Iris pigment epithelial cell (primary cell): ENCODE measurements around the gene CNTRL.
"Not testable (repeated sequence)": the region's sequence is repeated elsewhere in the genome, so short reads cannot be mapped to it uniquely, and the experiment has no call there.

Experiments
- DNase-seq: peaks from one replicate; pipeline ENCODE4 v3.0.0-alpha.2; 2011; ENCODE audit warnings: low read depth

CNTRL gene

DNA sequence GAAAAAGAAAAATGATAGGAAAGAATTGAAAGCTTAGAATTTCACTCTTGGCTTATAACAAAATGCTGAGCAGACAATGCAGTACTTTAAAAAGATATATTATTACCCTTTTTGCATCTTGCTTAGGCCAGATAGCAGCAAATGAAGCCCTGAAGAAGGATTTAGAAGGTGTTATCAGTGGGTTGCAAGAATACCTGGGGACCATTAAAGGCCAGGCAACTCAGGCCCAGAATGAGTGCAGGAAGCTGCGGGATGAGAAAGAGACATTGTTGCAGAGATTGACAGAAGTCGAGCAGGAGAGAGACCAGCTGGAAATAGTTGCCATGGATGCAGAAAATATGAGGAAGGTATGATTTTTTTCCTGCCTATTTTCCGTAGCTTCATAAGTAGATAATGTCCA, 50.8 kb downstream of the CNTRL start:
- DNase-seq: no peak

DNA sequence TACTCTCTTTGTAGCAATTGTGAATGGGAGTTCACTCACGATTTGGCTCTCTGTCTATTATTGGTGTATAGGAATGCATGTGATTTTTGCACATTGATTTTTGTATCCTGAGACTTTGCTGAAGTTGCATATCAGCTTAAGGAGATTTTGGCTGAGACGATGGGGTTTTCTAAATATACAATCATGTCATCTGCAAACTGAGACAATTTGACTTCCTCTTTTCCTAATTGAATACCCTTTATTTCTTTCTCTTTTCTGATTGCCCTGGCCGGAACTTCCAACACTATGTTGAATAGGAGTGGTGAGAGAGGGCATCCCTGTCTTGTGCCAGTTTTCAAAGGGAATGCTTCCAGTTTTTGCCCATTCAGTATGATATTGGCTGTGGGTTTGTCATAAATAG, 54.6 kb downstream of the CNTRL start:
- DNase-seq: not testable (repeated sequence)

DNA sequence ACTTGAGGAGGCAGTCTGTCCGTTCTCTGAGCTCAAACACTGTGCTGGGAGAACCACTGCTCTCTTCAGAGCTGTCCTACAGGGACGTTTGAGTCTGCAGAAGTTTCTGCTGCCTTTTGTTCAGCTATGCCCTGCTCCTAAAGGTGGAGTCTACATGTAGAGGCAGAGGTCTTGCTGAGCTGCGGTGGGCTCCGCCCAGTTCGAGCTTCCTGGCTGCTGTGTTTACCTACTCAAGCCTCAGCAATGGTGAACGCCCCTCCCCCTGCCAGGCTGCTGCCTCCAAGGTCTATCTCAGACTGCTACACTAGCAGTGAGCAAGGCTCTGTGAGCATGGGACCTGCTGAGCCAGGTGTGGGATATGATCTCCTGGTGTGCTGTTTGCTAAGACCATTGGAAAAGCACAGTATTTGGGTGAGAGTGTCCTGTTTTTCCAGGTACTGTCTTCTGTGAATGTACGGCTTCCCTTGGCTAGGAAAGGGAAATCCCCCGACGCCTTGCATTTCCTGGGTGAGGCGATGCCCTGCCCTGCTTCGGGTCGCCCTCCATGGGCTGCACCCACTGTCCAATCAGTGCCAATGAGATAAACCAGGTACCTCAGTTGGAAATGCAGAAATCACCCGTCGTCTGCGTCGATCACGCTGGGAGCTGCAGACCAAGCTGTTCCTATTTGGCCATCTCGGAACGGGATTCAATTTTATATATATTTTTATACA, 58.5 kb downstream of the CNTRL start:
- no peak for DNase-seq

DNA sequence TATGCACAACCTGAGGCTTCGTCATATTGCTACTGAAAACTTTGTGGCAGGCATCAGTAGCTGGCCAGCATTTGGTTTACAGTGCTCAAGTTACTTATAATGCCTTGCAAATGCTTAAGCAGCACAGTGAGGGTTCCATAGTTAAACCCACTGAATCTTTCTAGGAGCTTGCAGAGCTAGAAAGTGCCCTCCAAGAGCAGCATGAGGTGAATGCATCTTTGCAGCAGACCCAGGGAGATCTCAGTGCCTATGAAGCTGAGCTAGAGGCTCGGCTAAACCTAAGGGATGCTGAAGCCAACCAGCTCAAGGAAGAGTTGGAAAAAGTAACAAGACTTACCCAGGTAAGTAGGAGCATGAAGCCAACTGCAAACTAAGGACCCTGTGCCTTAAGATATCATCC, 60.9 kb downstream of the CNTRL start:
- DNase-seq: no peak

DNA sequence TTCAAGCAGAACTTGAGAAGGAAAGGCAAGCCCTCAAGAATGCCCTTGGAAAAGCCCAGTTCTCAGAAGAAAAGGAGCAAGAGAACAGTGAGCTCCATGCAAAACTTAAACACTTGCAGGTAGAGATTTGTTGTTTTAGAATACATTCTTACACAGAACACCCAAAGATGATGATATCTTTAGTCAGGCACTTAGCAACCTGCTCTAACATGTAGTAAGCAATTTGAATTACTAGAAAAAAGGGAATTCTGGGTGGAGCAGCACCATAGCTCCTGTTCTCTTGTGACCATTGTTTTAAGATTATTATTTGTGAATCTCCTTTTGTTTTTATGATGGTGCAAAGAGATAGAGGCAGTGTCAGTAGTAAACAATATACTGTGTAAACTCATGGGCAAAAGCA, 63.8 kb downstream of the CNTRL start:
- no peak for DNase-seq

DNA sequence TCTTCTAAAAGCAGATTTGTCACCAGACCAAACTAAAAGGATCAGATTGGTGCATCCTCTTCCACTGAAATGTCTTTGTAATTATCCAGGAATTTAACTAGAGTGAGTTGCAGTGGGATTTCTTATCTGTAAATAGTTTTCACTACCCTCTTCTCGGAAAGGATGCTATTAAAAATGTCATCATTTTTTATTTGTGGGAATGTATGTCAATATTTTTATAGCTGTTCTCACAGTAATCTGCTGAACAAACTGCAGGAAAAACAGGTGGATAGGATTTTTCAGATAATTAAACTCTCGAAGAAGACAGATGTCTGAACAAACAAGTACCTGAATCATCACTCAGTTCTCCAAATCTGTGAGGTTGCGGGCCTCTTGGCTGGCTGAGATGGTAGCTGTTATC, 64.2 kb downstream of the CNTRL start:
- no peak for DNase-seq

DNA sequence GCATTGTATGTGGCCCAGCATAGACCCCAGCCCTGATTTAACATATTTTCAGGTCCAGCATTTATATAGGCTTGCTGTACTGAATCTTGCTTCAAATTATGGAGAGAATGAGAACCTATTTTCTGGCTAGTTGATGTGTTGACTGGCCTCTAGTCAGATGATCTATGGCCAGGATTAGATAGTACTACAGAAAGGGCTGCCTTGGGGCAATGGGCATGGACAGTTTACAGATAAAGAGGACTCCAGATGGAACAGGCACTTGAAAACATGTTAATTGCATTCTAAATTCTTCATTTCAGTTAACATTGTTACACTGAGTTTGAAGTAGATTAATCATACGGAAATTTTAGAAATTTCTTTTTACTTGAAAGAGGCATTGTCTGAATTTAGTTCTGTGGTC, 65.4 kb downstream of the CNTRL start:
- no peak for DNase-seq

DNA sequence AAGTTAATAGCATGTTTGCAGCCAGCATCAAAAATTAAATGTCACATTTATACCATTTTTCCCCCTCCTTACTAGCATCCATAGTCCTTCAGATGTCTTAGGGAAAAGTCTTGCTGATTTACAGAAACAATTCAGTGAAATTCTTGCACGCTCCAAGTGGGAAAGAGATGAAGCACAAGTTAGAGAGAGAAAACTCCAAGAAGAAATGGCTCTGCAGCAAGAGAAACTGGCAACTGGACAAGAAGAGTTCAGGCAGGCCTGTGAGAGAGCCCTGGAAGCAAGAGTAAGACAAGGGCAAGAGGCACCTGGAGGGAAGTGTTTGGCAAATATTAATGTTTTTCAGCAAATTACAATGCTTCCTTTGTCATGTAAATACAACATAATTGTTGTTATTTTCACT, 66.6 kb downstream of the CNTRL start:
- DNase-seq: no peak

DNA sequence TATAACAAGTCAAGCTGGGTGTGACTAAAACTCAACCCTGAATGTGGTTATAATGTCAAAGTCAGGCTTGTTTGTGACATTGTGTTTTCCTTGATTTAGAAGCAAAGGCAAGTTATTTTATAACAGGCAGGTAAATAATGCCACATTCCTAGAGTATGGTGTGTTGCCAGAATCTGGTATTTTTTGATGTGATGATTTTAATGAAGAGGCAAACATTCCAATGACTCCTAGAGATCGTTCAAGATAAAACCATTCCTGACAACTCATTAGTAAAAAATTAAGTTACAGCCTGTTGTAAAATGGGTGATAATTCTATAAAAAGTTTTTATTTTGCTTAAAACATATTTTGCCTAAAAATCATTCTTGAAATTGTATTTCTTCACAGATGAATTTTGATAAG, 67.0 kb downstream of the CNTRL start:
- DNase-seq: no peak

DNA sequence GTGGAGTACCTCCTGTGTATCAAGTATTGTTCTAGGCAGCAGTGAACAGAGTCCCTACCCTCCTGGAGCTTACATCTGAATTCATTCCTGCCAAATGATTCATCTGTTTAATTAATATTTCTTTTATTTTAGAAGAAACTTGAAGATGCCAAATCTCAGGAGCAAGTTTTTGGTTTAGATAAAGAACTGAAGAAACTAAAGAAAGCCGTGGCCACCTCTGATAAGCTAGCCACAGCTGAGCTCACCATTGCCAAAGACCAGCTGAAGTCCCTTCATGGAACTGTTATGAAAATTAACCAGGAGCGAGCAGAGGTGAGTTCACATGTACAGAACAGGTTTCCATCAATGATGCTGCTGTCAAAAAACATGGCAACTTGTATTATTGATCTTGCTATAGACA, 69.0 kb downstream of the CNTRL start:
- DNase-seq: no peak

DNA sequence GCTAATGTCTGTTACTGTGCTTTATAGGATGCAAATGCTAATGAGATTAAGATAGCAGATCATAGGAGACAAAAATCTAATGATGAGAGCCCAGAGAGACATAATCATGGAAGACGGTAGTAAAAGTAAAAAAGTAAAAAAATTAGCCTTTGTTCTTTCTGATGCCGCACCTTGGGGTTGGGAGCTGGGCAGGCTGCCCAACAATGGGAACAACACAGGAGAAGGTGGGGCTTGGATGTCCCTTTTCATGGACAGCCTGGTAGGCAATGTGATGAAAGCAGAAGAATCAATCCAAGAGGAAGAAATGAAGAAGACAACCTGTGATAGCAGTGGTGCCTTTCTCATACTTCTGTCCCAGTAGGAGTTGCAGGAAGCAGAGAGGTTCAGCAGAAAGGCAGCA, 69.7 kb downstream of the CNTRL start:
- DNase-seq: no peak

DNA sequence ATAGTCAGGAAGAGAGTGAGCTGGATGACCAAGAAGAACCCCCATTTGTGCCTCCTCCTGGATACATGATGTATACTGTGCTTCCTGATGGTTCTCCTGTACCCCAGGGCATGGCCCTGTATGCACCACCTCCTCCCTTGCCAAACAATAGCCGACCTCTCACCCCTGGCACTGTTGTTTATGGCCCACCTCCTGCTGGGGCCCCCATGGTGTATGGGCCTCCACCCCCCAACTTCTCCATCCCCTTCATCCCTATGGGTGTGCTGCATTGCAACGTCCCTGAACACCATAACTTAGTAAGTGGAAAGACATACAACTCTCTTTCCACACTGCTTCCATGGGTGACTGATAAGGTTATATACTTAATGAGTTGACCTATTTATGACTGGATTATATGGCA, 75.4 kb downstream of the CNTRL start:
- DNase-seq: no peak

DNA sequence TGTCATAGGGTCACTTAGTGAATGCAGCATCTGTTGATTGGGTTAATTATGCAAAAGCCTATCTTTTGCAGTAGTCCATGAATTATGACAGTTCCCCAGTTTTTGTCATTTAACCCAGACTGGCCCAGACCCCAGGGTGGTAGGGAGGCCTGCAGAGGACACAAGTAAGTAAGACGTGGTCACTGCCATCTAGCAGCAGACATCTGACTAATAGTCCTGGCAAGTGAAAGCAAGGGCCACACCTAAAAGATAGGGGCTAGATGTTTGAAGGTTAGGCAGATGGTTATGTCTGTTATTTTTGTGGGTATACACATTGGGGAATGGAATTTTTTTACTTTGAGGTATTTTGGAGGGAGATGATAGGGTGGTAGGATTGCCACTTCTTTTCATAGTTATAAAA, 78.9 kb downstream of the CNTRL start:
- DNase-seq: no peak

DNA sequence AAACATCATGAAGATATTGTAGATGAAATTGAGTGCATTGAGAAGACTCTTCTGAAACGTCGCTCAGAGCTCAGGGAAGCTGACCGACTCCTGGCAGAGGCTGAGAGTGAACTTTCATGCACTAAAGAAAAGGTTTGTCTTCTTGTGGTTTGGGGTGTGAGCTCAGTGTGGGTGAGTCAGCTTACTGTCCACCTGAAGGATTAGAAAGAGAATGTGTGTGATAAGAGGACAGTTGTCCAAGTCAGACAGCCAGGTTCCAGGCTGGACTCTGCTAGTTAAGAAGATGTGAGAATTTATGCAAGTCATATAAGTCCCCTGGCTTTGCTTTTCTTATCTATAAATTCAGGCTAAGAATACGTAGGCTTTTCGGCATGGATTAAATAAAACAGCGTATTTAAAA, 80.0 kb downstream of the CNTRL start:
- DNase-seq: peak; percentile 57

DNA sequence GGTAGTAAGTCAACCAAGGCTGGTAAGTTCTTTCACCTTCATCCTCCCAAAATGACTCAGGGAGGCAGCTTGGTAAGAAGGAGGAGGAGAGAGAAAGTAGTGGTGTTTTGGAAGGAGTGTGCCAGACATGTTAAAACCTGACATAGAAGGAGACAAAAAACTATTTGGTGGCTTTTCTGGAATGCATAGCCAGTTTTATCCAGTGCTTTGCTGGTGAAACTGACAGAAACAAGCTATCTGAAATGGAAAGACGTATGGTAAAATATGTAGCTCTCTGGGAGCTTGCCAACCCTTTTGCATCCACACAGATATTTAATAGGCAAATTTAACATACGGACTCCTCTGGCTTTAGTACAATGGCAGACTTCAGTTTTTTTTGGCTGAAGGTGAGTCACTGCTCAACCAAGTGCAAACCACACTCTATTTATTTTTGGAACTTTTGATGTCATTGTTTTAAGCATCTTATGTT, 81.5 kb downstream of the CNTRL start:
- peak; percentile 77 for DNase-seq

DNA sequence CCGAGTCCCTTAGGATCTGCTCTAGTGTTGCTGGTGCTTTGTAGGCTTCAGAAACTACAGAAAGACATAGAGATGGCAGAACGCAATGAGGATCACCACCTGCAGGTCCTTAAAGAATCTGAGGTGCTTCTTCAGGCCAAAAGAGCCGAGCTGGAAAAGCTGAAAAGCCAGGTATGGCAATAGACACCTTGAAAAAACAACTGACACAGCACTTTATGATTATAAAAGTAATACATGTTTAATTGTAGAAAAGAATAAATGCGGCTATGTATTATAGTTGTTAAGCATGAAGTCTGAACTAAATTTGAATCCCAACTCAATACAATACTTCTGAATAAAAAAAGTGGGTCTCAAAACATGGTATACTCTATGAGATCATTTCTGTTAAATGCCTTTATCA, 83.2 kb downstream of the CNTRL start:
- no peak for DNase-seq

DNA sequence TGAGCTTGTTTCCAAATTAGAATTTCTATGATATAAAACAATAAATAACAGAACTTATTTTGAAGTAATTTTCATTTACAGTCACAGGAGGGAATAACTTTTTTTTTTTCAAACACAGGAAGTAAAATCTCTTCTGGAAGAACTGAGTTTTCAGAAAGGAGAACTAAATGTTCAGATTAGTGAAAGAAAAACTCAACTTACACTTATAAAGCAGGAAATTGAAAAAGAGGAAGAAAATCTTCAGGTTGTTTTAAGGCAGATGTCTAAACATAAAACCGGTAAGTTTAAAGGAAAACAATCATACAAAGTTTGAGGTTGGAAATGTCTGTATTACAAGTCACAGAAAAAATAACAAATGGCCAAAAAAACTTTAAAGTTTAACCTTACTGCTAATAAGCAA, 85.3 kb downstream of the CNTRL start:
- no peak for DNase-seq

DNA sequence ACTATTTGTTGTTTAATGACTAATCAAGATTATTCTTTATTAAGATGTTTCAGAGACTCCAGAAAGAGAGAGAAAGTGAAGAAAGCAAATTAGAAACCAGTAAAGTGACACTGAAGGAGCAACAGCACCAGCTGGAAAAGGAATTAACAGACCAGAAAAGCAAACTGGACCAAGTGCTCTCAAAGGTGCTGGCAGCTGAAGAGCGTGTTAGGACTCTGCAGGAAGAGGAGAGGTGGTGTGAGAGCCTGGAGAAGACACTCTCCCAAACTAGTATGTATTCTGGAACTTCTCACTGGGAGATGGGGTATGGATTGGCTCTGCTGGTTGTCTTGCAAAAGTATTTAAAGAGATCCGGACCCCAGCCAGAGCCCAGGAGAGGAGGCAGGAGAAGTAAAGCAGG, 93.3 kb downstream of the CNTRL start:
- no peak for DNase-seq

DNA sequence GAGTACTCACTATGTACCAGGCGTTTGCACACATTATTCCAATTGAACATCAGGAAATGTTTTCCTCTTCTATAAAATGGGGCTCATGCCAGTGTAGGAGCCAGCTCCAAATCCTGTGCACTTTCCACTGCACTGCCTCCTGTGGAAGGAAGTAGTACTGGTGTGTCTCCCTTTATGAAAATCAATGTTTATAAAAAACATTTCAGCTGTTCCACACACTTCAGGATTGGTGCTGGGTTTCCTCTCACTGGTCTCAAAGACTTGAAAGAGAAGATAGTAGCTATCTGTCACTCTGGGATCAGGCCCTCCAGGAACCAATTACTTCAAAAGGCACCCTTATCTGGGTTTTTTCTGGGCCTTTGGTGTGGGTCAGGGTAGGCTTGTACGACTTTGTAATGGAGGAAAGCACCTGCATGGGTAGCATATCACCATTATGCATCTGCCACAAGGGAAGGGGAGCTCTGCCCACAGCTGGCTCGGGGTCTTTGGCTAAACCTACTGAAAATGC, 94.4 kb downstream of the CNTRL start:
- DNase-seq: no peak

DNA sequence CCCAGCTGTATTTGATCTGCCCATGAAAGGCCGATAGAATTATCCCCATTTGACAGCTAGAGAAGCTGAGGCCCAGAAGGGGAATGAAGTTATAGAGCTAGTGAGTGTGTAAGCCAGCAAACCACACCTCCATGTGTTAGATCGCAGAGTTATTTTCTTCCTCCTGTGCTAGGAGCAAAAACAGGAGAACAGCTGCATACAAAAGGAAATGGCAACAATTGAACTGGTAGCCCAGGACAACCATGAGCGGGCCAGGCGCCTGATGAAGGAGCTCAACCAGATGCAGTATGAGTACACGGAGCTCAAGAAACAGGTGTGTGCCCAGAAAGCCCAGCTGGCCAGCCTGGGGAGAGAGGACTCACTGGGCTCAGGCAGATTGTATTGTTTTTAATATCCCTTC, 96.5 kb downstream of the CNTRL start:
- DNase-seq: no peak

DNA sequence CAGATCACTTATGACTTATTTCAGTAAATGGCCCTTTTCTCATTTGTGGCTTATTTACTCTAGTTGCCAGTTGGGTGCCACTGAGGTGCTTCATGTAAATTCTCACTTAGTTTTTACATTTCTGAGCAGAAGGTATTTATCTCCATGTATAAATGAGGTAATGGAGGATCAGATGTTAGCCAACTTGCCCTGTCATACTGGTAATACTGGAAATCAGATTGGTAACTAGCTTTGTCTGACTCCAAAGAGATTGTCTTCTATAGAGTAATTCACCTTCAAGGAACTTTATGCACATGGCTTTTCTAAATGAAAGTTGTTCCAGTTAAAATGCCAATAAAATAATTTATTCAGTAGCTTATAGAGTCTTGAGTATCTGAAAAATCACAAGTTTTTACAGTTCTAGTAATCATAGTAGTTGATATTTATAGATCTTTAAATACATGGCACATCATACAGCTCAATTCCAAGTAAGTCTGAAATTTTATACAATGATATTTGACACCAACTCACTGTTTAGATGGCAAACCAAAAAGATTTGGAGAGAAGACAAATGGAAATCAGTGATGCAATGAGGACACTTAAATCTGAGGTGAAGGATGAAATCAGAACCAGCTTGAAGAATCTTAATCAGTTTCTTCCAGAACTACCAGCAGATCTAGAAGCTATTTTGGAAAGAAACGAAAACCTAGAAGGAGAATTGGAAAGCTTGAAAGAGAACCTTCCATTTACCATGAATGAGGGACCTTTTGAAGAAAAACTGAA, 98.2 kb downstream of the CNTRL start:
- DNase-seq: peak; percentile 14

DNA sequence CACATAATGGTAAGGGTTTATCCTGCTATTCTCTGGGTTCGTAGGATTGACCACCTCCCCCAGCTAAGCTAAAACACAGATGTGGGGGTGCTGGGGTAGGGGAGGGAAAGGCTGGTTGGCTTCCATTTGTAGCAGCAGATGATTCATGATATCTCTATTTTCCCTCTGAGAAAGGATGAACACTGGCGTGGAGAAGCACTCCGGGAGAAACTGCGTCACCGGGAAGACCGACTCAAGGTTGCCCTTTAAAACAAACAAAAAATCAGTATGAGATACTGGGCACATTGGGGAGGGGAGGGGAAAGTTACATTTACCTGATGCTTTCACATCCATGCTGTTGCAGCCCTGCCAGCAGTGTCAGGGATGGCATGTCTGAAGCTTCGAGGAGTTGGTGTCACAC, 98.7 kb downstream of the CNTRL start:
- peak; percentile 24 for DNase-seq

DNA sequence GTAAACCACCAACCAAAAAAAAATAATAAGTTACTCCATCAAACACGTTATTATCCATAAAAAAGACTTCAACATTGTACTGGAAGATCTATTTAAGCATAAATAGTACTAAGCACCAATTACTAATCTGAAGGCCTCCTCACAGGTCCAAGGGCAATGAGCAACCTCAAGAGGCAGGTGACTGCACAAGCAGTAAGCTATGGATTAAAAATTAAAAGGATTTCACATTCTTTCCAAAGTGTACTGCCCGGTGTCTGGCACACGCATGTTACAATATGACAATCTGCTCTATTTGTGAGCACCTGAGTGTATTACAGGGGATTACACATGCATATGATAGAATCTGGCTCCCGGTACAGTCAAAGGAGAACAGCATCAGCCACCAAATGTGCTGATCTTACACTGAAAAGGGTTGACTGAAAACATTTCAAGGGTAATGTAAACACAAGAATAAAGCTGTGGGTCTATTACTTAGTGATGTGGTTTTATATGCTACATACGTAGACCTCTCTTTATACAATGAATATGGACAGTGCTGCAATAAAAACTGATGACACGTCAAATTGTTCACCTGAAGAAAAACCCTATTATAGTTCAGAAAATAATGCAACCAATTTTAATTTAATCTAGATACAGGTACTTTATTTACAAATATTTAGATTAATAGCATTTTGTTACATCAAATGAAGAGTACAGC, 104.1 kb downstream of the CNTRL start:
- DNase-seq: no peak
